NCI-H2081 treated with DMSO at 0.1 percent for 48 hours (cell line): ENCODE results near the gene MFN2.

Experiments used
- DNase-seq: peaks from one replicate; lab custom pipeline; 2025; lab: John Stamatoyannopoulos, UW

MFN2 gene

GRCh38 chr1:11960715-11961114 lies 19.5 kb upstream of the MFN2 start:
- DNase-seq = no peak

GRCh38 chr1:11961230-11961629 lies 19.0 kb upstream of the MFN2 start:
- no peak for DNase-seq

- DNase-seq = no peak
Measured at GRCh38 chr1:11963622-11964021, 16.6 kb upstream of the MFN2 start.

- DNase-seq = no peak
Measured at GRCh38 chr1:11964656-11965055, 15.6 kb upstream of the MFN2 start.

- DNase-seq = peak; percentile 16
Measured at GRCh38 chr1:11967028-11967547, 13.2 kb upstream of the MFN2 start.

- DNase-seq = no peak
Measured at GRCh38 chr1:11970441-11971185, 9.6 kb upstream of the MFN2 start.

- no peak for DNase-seq
Measured at GRCh38 chr1:11977625-11978024, 2.6 kb upstream of the MFN2 start.

GRCh38 chr1:11978301-11978700 lies 1.9 kb upstream of the MFN2 start:
- DNase-seq = no peak

- DNase-seq = no peak
Measured at GRCh38 chr1:11979028-11979850, 1.0 kb upstream of the MFN2 start.

- no peak for DNase-seq
Measured at GRCh38 chr1:11980676-11980972, 380 bp downstream of the MFN2 start.

GRCh38 chr1:11981378-11982009 lies 1.2 kb downstream of the MFN2 start:
- no peak for DNase-seq

- no peak for DNase-seq
Measured at GRCh38 chr1:11982010-11982392, 1.8 kb downstream of the MFN2 start.

- no peak for DNase-seq
Measured at GRCh38 chr1:11984121-11984520, 3.9 kb downstream of the MFN2 start.

- no peak for DNase-seq
Measured at GRCh38 chr1:11984576-11984975, 4.3 kb downstream of the MFN2 start.

- no peak for DNase-seq
Measured at GRCh38 chr1:11985171-11985570, 4.9 kb downstream of the MFN2 start.

- no peak for DNase-seq
Measured at GRCh38 chr1:11985851-11986250, 5.6 kb downstream of the MFN2 start.

GRCh38 chr1:11989669-11990068 lies 9.4 kb downstream of the MFN2 start:
- DNase-seq = no peak

GRCh38 chr1:11990303-11991032 lies 10.2 kb downstream of the MFN2 start:
- DNase-seq = no peak

GRCh38 chr1:11991969-11992676 lies 11.9 kb downstream of the MFN2 start:
- DNase-seq = no peak

GRCh38 chr1:11997081-11997850 lies 17.0 kb downstream of the MFN2 start:
- DNase-seq = no peak

GRCh38 chr1:11998636-11999035 lies 18.4 kb downstream of the MFN2 start:
- no peak for DNase-seq
